Measurements from ENCODE around the gene SMARCB1. TPM values are rescaled to one million over a fixed set of nuclear protein-coding genes. Genes with fewer than 3 reads are reported as not detected.

SMARCB1 gene
- total and polyA plus RNA-seq, 2 donors (not counting 3 experiments of a cell fraction or from before 2014, with no cell fraction given), result 113 to 148 TPM

DNA sequence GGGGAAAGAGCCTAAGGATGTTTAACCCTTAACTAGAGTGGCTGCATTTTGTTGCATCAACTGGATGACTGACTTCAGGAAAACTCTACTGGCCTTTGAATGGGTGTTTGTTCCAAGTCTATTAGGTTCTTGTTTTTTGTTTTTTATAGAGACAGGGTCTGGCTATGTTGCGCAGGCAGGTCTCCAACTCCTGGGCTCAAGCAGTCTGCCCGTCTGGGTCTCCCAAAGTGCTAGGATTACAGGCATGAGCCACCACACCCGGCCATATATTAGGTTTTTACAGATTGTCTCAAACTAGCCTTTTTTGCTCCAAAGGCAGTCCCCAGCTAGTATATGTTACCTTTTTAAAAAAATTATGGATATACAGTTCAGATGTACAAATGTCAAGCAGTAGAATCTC lies 1.1 kb downstream of the SMARCB1 start:
- H4K20me1 ChIP-seq (replicated peaks; ENCODE audit: control insufficient read depth, extremely low read depth, insufficient read depth, low read length), result peaks cover 2% of the 10 kb centered on the region
- no peak overlapping the region for H3K27ac ChIP-seq (ENCODE audit: insufficient read depth, low read depth, low read length)
- ChIA-PET CTCF (interaction anchor here (1.1 to 3.5 kb wide), 5 partner anchors 15 to 61 kb away, joined by 3 to 15 read pairs (median 4); partner anchors contain the start of genes CHCHD10 and MMP11), POLR2A (no interaction called here)
- TF ChIP-seq, protein P1, sequence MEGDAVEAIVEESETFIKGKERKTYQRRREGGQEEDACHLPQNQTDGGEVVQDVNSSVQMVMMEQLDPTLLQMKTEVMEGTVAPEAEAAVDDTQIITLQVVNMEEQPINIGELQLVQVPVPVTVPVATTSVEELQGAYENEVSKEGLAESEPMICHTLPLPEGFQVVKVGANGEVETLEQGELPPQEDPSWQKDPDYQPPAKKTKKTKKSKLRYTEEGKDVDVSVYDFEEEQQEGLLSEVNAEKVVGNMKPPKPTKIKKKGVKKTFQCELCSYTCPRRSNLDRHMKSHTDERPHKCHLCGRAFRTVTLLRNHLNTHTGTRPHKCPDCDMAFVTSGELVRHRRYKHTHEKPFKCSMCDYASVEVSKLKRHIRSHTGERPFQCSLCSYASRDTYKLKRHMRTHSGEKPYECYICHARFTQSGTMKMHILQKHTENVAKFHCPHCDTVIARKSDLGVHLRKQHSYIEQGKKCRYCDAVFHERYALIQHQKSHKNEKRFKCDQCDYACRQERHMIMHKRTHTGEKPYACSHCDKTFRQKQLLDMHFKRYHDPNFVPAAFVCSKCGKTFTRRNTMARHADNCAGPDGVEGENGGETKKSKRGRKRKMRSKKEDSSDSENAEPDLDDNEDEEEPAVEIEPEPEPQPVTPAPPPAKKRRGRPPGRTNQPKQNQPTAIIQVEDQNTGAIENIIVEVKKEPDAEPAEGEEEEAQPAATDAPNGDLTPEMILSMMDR (IDR thresholded peaks at IDR 0.05; ENCODE audit: extremely low read depth in 1 of 2, insufficient read depth in 1 of 2, low read depth in 1 of 2, low read length in 2 of 2), result no peak
- TF ChIP-seq POLR2A (IDR thresholded peaks at IDR 0.05; ENCODE audit: low read depth, low read length) (no peak), POLR2AphosphoS5 (IDR thresholded peaks at IDR 0.05; ENCODE audit: insufficient read depth, low read depth, low read length) (no peak), FOS (IDR thresholded peaks at IDR 0.05; ENCODE audit: borderline replicate concordance, insufficient read depth, low read length) (no peak), EZH2 (IDR thresholded peaks at IDR 0.05; ENCODE audit: borderline replicate concordance, low read depth, low read length, severe bottlenecking) (no peak), MYC (IDR thresholded peaks at IDR 0.05; ENCODE audit: low read depth, low read length) (no peak), GATA2 (IDR thresholded peaks at IDR 0.05; ENCODE audit: insufficient read depth, insufficient read length, low read depth, low read length) (no peak)
- TF ChIP-seq, protein P2, sequence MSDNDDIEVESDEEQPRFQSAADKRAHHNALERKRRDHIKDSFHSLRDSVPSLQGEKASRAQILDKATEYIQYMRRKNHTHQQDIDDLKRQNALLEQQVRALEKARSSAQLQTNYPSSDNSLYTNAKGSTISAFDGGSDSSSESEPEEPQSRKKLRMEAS (IDR thresholded peaks at IDR 0.05; ENCODE audit: insufficient read depth, insufficient read length), result no peak
- DNase-seq (ENCODE audit: low read depth, low spot score) (no peak), FAIRE-seq (no peak)
- peak overlapping the region; percentile 89 for H3K4me2 ChIP-seq (ENCODE audit: insufficient read depth, low read length)
- H2AFZ ChIP-seq (ENCODE audit: low read depth, low read length), result no peak overlapping the region
- TSS peak; percentile 38 for BruUV-seq (replicated peaks)
- H3K4me3 ChIP-seq (replicated peaks in 1 of 3; ENCODE audit: insufficient read depth in 1 of 3, low read depth in 1 of 3, low read length in 3 of 3), result peak overlapping the region; percentile 19 to 81 (median 78)
- no peaks in the 10 kb centered on the region for H3K9me3 ChIP-seq (replicated peaks; ENCODE audit: control insufficient read depth, insufficient read depth, low read length)
- H3K36me3 ChIP-seq (ENCODE audit: control insufficient read depth in 2 of 2, extremely low read depth in 1 of 2, insufficient read depth in 2 of 2, low read length in 2 of 2), result peaks cover 0 to 9% of the 10 kb centered on the region in 2 experiments
- no peaks in the 10 kb centered on the region for H3K9me1 ChIP-seq (replicated peaks; ENCODE audit: control insufficient read depth, extremely low read depth, insufficient read depth, low read length)
- dilution Hi-C loops (cut with MboI; ENCODE audit: extremely low pct_ligation_motif_present, low sequenced_read_pairs), result no loop called here
- intact Hi-C loops (cut with micrococcal nuclease), result loop anchor here (1.0 to 5.0 kb wide), 2 partner anchors 17 to 49 kb away; partner anchors contain the start of gene DERL3
- H3K9ac ChIP-seq (replicated peaks; ENCODE audit: extremely low read depth, insufficient read depth, low read length), result peak overlapping the region; percentile 99
- H3K79me2 ChIP-seq (ENCODE audit: control insufficient read depth, insufficient read depth, low read length), result peaks cover 56% of the 10 kb centered on the region
- H3K27me3 ChIP-seq (ENCODE audit: control insufficient read depth in 2 of 2, insufficient read depth in 2 of 2, low read length in 2 of 2), result no peaks in the 10 kb centered on the region
- H3K4me1 ChIP-seq (ENCODE audit: control insufficient read depth, extremely low read depth, insufficient read depth, low read length), result peaks cover 13% of the 10 kb centered on the region

All from endothelial cell of umbilical vein (primary cell).